Stimulated activated CD8-positive, alpha-beta memory T cell treated with anti-CD3 and anti-CD28 coated beads, Interleukin-7, amount 100 ng/mL, for 48 hours (primary cell): ENCODE measurements around the gene ABI3.
"Not testable (repeated sequence)": the region's sequence is repeated elsewhere in the genome, so short reads cannot be mapped to it uniquely, and the experiment has no call there.

ENCODE experiments used
- DNase-seq, 2 donors: peaks; one replicate each; pipeline ENCODE4 v3.0.0-alpha.2; 2020; ENCODE audit warnings: low read depth in 1 of 2; ENCODE audit errors: extremely low read depth in 1 of 2

ABI3 gene, protein sequence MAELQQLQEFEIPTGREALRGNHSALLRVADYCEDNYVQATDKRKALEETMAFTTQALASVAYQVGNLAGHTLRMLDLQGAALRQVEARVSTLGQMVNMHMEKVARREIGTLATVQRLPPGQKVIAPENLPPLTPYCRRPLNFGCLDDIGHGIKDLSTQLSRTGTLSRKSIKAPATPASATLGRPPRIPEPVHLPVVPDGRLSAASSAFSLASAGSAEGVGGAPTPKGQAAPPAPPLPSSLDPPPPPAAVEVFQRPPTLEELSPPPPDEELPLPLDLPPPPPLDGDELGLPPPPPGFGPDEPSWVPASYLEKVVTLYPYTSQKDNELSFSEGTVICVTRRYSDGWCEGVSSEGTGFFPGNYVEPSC

DNA sequence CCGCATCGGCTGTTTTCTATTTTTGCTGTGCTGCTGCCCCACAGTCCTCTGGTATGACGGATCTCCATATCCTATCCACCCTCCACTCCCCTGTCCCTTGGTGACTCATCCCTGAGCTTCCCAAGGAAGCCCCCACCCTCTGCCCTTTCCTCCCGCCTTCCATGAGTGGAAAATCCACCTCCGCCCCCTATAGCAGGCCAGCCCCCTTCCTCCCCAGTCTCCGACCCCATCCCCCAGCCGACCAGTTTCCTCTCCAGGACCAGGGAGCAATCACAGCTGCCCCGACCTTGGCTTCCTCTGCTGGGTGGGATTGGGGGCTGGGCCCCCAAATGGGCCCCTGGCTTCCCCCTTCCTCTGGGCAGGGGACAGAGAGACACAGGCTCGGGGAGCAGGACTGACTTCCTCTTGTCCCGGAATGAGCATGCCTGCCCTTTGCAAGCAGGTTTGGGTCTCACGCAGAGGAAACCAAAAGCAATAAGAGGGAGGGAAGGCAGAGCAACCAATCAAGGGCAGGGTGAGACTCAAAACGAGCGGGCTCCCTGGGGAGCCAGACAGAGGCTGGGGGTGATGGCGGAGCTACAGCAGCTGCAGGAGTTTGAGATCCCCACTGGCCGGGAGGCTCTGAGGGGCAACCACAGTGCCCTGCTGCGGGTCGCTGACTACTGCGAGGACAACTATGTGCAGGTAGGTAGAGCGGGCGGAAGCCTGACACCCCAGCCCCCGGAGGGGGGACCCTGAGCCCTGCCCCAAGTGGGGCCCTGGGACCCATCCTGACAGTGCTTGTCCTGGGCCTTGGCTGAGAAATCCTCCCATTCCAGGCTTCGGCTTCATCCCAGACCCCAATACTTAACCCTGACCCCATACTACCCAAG, at the start of gene ABI3, which contains the start of gene GNGT2:
TSS of gene ABI3 (plus strand) at position 550 of the 872 bp plus-strand sequence. CDS start at position 568, 18 bp downstream.
TSS of gene GNGT2 (minus strand) at position 417 of the 872 bp plus-strand sequence. CDS start 3,152 bp downstream, outside the sequence.
- DNase-seq: peak in 1 of 2 donors; percentile 60

DNA sequence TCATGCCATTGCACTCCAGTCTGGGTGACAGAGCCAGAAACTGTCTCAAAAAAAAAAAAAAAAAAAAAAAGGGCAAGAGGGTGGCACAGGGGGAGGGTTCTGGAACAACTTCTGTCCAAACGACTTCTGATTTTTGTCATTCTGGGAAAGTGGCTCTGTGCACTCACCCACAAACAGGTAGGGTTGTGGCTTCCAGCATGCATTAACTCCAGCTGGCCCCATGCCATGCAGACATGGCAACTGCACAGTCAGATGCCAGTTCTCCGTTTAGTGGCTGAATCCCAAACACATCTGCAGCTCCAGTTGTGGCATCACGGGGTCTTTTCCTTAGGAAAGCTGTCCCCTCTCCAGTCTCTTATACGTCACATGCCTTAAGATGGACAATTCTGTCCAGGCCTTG, 47.6 kb upstream of the ABI3 start:
- no peak for DNase-seq

DNA sequence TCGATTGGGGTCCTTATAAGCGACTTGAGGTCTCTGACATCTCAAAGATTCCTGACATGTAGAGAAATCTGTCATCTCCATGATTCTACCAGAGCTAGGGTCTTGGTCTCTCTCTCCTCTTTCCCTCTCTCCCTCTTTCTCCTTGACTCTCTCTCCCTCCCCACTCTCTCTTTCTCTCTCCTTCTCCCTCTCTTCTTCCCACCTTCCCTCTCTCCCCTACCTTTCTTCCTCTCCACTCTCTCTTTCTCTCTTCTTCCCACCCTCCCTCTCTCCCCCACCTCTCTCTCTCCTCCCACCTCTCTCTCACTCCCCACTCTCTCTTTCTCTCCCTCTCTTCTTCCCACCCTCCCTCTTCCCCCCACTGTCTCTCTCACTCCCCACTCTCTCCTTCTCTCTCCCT, 45.4 kb upstream of the ABI3 start:
- DNase-seq: no peak

DNA sequence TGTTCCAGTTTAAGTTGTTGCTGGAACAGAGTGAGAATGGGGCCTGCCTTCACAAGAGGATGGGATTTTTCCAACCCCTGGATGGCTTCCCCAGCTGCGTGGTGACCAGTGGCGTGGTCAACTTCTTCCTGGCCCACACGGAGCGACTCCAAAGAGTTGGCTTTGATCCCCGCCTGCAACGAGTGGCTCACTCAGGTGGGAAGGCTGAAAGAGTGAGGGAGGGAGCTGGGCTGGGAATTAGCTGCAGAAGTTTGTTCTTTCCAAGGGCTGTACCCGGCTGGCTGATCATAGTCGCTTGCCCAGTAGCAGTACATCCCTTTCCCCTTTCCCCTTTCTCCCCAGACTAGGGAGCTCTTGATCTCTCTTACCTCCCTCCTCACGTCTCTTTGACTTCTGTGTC, 41.8 kb upstream of the ABI3 start:
- no peak for DNase-seq

DNA sequence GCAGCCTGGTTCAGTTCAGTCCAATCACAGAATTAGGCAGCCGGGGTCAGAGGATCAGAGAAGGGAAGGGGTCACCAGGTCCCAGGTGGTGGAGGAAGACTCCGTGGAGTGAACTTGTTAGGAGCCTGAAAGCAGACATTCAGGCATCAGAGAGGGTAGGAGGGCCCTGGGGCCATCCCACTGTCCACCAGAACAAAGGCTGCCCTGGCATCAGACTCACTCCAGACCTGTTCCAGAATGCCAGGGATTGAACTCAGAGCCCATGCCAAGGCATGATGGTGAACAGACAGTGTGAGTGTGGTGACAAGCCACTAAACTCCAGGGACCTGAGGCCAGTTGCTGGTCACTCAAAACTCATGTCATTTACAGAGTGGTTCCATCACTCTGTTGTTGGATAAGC, 40.3 kb upstream of the ABI3 start:
- DNase-seq: no peak

DNA sequence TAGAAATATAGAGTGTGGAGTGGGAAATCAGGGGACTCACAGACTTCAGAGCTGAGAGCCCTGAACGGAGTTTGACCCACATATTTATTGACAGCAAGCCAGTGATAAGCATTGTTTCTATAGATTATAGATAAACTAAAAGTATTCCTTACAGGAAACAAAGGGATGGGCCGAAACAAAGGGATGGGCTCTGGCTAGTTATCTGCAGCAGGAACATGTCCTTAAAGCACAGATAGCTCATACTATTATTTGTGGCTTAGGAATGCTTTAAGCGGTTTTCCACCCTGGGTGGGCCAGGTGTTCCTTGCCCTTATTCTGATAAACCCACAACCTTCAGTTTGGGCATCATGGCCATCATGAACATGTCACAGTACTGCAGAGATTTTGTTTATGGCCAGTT, 39.8 kb upstream of the ABI3 start:
- not testable (repeated sequence) for DNase-seq

DNA sequence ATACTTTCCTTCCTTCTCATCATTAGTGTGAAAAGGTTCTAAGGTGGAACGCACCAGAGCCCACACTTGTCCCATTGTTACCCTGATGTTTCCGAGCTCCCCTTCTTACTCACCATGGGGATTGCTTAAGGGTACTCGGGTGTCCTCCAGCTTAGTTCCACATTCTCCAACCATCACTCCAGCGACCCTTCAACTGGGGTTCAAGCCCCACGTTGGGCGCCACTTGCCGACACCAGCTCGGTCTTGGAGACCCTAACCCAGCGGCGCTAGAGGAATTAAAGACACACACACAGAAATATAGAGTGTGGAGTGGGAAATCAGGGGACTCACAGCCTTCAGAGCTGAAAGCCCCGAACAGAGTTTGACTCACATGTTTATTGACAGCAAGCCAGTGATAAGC, 34.5 kb upstream of the ABI3 start:
- not testable (repeated sequence) for DNase-seq

DNA sequence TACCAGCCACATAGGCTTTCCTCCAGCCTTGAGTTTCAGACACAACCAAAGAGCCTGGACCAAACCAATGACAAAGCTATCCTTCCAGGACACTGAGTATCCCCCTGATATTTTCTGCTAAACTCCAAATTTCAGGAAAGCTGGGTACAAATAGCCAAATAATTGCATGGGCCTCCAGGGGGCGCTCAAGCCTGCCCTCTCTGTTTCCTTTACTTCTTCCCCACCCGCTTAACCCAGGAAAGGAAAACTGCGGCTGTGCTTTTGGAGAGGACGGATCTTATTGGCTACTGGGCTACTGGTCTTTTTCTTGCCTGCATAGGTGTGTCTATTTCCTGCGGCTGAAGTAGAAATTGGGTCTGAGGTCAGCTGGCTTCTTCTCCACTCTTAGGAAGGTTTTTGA, 30.2 kb upstream of the ABI3 start:
- DNase-seq: peak; percentile 18 to 44

DNA sequence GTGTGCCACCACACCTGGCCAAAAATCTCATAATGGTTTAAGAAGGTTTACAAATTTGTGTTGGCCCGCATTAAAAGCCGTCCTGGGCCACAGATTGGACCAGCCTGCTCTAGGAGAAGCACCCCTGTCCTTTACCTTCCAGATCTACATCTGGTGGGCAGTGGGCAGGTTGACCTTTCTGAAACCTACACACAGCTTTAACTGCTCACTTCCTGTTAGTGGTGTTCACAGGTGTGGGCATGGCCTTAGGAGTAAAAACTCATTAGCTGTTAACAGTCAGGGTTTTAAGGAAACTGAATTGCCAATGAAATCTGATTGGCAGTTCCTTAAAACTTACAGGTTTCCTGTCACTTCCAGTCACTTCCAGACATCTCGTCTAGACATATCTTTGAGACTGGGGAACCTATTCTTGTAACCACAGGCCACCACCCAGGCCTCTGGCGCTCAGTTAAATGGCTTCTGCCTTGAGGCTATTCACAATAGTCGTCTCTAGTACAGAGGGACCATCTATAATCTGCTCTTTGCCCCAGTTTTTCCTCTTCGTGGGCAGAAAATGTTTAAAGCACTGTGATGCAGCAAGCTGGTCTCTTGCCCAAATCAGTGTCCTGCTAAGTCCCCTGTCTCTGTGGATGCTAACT, 29.4 kb upstream of the ABI3 start:
- no peak for DNase-seq

DNA sequence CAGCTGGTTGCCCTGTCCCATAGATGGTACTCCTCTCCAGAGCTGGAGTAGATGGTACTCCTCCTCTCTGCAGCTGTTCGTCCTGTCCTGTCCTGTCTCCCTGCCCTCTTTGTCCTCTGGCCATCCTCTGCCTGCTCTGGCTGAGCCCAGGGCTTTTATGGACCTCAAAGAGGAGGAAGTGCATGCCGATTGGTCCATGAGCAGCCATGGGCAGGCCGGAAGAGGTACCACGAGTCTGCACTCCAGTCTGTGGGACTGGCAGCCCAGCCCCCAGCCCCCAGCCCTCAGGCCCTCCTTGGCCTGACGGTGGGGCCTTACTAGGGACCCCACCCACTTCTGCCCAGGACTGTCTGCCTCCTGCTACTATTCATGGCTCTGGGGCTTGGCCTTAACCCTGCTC, 27.2 kb upstream of the ABI3 start:
- no peak for DNase-seq

DNA sequence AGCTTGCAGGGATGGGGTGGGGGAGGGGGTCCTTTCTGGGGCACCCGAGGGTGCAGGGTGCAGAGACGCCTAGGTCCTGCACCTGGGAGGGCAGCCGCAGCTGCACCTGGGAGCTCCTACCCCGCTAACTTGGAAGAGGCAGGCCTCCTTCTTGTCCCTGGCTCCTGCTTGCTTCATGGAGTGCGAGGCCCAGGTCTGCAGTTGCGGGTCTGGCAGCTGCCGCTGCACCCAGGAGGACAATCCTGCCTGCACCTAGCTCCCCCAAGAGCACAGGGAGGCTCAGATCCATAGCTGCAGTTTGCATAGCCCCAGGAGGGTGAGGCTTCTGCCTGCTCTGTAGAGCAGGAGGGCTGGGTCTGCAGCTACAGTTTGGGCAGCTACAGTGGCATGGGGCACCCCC, 26.7 kb upstream of the ABI3 start:
- no peak for DNase-seq

DNA sequence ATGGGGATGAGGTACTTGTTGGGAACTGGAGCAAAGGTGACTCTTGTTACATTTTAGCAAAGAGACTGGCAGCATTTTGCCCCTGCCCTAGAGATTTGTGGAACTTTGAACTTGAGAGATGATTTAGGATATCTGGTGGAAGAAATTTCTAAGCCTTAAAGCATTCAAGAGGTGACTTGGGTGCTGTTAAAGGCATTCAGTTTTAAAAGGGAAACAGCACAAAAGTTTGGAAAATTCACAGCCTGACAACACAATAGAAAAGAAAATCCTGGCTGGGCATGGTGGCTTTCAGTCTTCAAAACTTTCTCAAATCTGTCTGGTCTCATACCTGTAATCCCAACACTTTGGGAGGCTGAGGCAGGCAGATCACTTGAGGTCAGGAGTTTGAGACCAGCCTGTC, 26.0 kb upstream of the ABI3 start:
- not testable (repeated sequence) for DNase-seq

DNA sequence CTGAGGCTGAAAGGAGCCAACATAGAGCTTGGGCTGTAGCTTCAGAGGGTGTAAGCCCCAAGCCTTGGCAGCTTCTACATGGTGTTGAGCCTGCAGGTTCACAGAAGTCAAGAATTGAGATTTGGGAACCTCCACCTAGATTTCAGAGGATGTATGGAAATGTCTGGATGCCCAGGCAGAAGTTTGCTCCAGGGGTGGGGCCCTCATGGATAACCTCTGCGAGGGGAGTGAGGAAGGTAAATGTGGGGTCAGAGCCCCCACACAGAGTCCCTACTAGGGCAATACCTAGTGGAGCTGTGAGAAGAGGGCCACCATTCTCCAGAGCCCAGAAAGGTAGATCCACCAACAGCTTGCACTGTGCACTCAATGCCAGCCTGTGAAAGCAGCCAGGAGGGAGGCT, 25.1 kb upstream of the ABI3 start:
- DNase-seq: not testable (repeated sequence)

DNA sequence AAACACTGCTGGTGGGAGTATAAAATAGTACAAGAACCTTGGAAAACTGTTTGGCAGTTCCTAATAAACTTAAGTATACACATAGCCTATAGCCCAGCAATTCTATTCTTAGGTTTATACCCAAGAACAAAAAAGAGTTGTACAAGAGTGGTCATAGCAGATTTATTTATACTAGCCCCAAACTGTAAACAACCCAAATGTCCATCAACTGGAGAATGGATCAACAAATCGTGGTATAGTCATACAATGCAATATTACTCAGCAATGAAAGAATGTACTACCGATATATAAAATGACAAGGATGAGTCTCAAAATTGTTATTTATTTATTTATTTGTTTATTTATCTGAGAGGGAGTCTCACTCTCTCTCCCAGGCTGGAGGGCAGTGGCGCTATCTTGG, 23.2 kb upstream of the ABI3 start:
- no peak for DNase-seq

DNA sequence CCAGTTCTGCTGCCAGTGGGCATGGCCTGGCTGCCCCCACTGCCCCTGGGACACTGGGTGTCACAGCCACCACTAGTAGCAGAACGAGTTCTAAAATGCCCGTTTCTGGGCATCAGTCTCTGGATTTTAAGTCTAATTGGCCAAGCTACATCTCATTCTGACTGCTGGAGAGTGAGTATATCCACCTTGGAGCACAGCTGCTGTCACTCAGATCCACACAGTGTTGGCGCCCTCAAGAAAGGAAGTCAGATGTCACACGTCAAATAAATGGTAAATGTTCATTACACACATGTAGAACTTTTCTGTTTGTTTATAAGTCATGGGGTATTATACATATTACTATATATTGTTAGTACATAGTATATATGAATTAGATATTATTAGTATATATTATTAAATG, 19.6 kb upstream of the ABI3 start:
- DNase-seq: no peak

DNA sequence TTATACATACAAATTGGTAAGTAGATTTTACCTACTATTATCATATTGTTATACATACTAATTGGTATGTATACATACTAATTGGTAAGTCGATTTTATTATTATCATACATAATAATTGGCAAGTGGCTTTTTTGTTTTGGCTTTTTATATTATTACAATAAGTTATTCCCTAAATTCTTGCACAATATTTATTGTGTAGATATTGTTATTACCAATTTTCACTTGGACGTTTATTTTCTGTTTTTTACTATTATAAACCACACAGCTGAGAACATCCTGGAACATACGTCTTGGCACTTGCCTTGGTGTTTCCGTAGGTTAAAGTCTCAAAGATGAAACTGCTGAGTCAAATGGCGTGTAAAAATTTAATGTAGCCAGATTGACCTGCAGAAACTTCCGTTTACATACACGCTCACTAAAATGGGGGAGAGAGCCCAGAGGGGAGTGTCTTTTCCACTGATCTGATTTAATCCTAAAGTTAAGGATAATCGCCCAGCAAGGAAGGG, 19.0 kb upstream of the ABI3 start:
- DNase-seq: no peak

DNA sequence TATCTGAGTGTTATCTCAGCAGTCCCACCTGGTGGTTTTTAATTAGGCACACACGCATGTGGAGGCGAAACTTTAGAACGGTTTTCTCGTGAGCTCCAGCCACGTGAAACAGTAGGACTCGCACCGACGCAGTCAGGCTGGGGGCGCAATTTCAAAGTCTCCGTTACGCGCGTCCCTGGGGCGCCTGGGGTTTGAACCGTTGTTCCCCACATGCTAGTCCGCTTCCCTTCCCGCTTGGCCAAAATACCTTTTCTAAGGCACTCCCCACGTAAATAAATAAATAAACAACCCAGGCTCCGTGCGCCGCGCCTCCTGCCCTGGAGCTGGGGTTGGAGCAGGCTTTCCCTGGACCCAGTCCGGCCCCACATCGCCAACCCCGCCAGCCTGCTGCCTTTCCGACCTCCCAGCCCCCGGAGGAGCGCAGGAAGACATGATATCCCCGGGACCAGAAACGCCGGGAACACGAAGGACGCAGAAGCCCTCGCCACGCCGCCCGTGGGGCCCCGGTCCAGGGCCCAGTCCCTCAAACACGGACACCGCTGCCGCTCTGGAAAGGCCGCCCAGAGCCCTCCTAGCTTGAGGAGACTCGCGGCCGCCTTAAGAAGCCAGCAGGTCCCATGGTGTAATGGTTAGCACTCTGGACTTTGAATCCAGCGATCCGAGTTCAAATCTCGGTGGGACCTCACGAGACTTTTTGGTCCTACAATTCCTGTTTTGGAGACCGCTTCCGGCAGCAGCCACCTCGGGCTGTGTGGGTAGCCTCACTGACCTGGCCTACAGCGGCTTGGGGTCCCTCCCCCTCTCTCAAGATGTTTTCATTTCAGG, 18.4 kb upstream of the ABI3 start:
- peak; percentile 78 to 79 for DNase-seq

DNA sequence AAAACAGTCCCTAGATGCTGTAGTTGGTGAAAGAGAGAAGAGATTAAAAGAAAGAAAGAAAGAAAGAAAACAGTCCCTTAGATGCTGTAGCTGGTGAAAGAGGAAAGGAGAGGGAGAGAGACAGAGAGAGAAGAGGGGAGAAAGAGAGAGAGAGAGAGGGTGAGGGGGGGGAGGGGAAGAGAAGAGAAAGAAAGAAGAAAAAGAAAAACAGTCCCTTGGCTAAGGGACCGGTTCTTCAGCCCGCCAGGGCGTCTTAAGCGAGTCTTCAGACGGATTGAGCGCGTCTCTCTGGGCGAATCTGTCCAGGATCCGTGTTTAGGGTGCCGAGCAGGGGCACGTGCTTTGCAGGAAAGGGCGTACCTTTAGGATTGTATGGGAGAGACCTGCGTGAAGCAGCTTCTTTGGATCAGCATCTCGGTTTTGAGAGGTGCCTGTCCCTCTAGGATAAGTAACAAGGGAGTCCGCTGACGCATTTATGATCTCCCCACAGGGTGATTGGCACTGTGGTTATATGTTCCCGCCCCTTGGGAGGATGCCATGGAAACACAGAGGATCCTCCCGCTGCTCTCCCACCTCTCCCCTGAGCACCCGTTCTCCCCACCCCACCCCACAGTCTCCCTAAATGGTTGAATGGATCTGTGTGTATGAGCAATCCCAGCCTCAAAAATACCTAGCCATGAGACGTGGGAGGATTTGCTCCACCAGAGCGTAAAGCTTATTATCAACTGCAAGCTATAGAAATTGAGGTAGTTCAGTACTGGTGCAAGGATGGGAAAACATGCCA, 16.8 kb upstream of the ABI3 start:
- DNase-seq: no peak

DNA sequence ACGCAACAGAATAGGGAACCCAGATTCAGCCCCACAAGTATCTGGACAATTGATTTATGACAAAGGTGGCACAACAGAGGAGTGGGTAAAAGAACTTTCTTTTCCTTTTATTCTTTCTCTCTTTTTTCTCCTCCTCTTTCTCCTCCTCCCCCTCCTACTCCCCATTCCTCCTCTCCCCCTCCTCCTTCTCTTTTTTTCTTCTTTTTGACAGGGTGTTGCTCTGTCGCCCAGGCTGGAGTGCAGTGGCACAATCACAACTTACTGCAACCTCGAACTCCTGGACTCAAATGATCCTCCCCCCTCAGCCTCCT, 16.3 kb upstream of the ABI3 start:
- DNase-seq: no peak

DNA sequence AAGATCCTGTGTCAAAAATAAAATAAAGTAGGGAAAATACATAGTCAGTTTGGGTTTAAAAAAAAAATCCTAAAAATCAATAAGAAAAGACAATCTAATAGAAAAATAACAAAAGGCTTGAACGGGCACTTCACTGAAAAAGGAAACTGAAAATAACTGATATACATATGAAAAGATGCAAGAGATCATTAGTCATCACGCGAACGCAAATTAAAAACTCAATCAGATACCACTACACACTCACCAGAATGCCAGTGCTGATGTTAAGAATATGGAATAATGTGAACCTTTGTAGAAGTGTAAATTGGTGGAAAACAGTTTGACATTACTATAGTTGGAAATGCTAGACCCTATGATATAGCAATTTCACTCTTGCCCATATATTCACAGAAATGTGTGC, 14.8 kb upstream of the ABI3 start:
- DNase-seq: no peak
